Parathyroid adenoma (tissue), 2 donors: ENCODE measurements around the gene GID4.

Experiments
- H2AFZ ChIP-seq: fragments of 300-600 bp; sonication (generic); one replicate; pipeline ENCODE4 v1.7.0; 2017; ENCODE audit warnings: antibody characterized with exemption, mild to moderate bottlenecking
- H3K27ac ChIP-seq: fragments of 300-600 bp; sonication (generic); one replicate; pipeline ENCODE4 v1.7.0; 2017
- H3K27me3 ChIP-seq: fragments of 300-600 bp; sonication (generic); one replicate; pipeline ENCODE4 v1.7.0; 2017; ENCODE audit warnings: low read length; ENCODE audit not compliant: control insufficient read depth, insufficient read depth
- H3K36me3 ChIP-seq: fragments of 300-600 bp; sonication (generic); one replicate; pipeline ENCODE4 v1.7.0; 2017; ENCODE audit warnings: low read length; ENCODE audit not compliant: control insufficient read depth, insufficient read depth
- H3K4me1 ChIP-seq: fragments of 300-600 bp; sonication (generic); one replicate; pipeline ENCODE4 v1.7.0; 2017; ENCODE audit warnings: control low read depth
- H3K4me2 ChIP-seq: fragments of 300-600 bp; sonication (generic); one replicate; pipeline ENCODE4 v1.7.0; 2017; ENCODE audit warnings: low read length
- H3K4me3 ChIP-seq: fragments of 300-600 bp; sonication (generic); one replicate; pipeline ENCODE4 v1.7.0; 2017; ENCODE audit warnings: low read depth, low read length
- H3K79me2 ChIP-seq: fragments of 300-600 bp; sonication (generic); one replicate; pipeline ENCODE4 v1.7.0; 2017; ENCODE audit warnings: control low read depth
- H3K9ac ChIP-seq: fragments of 300-600 bp; sonication (generic); one replicate; pipeline ENCODE4 v1.7.0; 2017; ENCODE audit warnings: mild to moderate bottlenecking
- H3K9me3 ChIP-seq: fragments of 300-600 bp; sonication (generic); one replicate; pipeline ENCODE4 v1.7.0; 2017; ENCODE audit warnings: low read length; ENCODE audit not compliant: control insufficient read depth
- TF ChIP-seq, protein P1 (sequence below): fragments of 300-600 bp; sonication (generic); IDR thresholded peaks from one replicate; pipeline ENCODE4 v1.7.0; 2017; ENCODE audit warnings: antibody characterized with exemption, mild to moderate bottlenecking
- donor health status: primary hyperparathyroidism.

The GID4 gene

DNA sequence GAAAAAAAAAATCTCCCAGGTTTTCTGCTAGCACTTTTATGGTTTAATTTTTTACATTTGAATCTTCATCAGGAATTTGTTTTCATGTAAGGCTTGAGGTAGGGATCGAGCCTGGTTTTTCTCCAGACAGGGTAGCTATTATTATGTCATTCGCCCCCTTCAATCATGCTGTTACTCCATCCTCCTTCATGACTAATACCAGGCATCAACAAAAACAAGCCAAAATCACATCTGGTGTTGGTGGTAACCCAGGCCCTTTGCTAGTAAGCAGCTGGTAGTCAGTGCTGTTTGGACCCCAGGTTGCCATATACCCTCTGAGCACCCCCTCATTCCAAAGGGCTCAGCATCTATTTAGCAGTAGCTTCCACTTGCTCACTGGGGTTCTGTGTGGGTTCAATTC is 37.0 kb upstream of the GID4 start:
- no peaks in the 10 kb centered on the region for H3K27me3 ChIP-seq
- H3K9me3 ChIP-seq, result no peaks in the 10 kb centered on the region

DNA sequence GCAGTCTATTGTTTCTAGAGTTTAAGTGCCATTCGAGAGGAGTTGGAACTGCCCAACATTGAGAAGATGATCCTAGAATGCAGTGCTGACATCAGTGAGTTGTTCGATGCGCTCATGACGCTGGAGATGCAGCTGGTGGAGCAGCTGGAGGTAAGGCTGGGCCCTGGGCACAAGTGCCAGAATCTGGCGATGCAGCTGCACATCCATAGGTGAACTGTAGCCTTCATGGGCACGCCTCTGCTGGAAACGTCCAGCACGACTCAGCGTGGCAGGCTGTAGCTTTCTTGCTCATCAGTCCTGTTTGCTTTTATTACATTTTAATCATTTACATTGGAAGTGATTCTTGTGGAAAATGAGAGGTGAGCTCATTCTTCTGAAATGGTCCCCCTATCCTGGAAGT is 34.9 kb upstream of the GID4 start:
- Histone ChIP-seq H3K27me3 (no peaks in the 10 kb centered on the region), H2AFZ (no peak overlapping the region), H3K9ac (no peak overlapping the region), H3K4me3 (no peak overlapping the region), H3K9me3 (no peaks in the 10 kb centered on the region), H3K4me2 (no peak overlapping the region), H3K36me3 (no peaks in the 10 kb centered on the region), H3K27ac (no peak overlapping the region), H3K79me2 (no peaks in the 10 kb centered on the region), H3K4me1 (no peaks in the 10 kb centered on the region)
- TF ChIP-seq, protein P1, sequence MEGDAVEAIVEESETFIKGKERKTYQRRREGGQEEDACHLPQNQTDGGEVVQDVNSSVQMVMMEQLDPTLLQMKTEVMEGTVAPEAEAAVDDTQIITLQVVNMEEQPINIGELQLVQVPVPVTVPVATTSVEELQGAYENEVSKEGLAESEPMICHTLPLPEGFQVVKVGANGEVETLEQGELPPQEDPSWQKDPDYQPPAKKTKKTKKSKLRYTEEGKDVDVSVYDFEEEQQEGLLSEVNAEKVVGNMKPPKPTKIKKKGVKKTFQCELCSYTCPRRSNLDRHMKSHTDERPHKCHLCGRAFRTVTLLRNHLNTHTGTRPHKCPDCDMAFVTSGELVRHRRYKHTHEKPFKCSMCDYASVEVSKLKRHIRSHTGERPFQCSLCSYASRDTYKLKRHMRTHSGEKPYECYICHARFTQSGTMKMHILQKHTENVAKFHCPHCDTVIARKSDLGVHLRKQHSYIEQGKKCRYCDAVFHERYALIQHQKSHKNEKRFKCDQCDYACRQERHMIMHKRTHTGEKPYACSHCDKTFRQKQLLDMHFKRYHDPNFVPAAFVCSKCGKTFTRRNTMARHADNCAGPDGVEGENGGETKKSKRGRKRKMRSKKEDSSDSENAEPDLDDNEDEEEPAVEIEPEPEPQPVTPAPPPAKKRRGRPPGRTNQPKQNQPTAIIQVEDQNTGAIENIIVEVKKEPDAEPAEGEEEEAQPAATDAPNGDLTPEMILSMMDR, result no peak

More for the DNA sequence above, 37.0 kb upstream of the GID4 start:
- no peaks in the 10 kb centered on the region for H3K79me2 ChIP-seq
- H2AFZ ChIP-seq, result no peak overlapping the region
- no peak overlapping the region for H3K9ac ChIP-seq
- H3K27ac ChIP-seq, result no peak overlapping the region
- no peak overlapping the region for H3K4me2 ChIP-seq
- no peaks in the 10 kb centered on the region for H3K4me1 ChIP-seq
- H3K36me3 ChIP-seq, result no peaks in the 10 kb centered on the region
- TF ChIP-seq, protein P1, result no peak
- H3K4me3 ChIP-seq, result no peak overlapping the region

GRCh38 chr17:18004884-18005305 is 34.3 kb upstream of the GID4 start:
- Histone ChIP-seq H3K4me2 (no peak overlapping the region), H3K4me3 (no peak overlapping the region), H3K27me3 (no peaks in the 10 kb centered on the region), H3K9me3 (no peaks in the 10 kb centered on the region), H3K36me3 (no peaks in the 10 kb centered on the region), H2AFZ (no peak overlapping the region), H3K79me2 (no peaks in the 10 kb centered on the region), H3K4me1 (peaks cover 5% of the 10 kb centered on the region), H3K27ac (no peak overlapping the region), H3K9ac (no peak overlapping the region)
- TF ChIP-seq, protein P1, result no peak

DNA sequence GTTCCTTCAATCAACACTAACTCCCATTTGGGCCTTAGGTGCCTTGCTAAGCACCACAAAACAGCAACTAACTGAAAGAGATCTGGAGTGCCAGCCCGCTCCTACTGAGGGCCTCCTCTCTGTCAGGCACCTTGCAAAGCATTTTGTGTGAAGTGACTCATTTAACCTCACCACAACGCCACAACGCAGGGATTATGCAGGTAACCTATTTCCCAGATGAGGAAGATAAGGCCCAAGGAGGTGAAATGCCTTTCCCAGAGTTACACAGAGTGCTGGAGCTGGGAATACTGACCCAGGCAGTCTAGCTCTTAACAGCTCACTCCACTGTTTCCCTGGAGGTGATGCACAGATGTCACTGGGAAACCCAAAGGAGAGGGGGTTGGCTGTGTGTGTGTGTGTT is 33.7 kb upstream of the GID4 start:
- H3K9me3 ChIP-seq, result no peaks in the 10 kb centered on the region
- TF ChIP-seq, protein P1, result no peak
- H3K27me3 ChIP-seq, result no peaks in the 10 kb centered on the region
- H3K4me1 ChIP-seq, result peaks cover 6% of the 10 kb centered on the region
- no peak overlapping the region for H3K4me2 ChIP-seq
- no peak overlapping the region for H3K4me3 ChIP-seq
- no peak overlapping the region for H3K27ac ChIP-seq
- H2AFZ ChIP-seq, result no peak overlapping the region
- no peaks in the 10 kb centered on the region for H3K79me2 ChIP-seq
- H3K9ac ChIP-seq, result no peak overlapping the region
- no peaks in the 10 kb centered on the region for H3K36me3 ChIP-seq

DNA sequence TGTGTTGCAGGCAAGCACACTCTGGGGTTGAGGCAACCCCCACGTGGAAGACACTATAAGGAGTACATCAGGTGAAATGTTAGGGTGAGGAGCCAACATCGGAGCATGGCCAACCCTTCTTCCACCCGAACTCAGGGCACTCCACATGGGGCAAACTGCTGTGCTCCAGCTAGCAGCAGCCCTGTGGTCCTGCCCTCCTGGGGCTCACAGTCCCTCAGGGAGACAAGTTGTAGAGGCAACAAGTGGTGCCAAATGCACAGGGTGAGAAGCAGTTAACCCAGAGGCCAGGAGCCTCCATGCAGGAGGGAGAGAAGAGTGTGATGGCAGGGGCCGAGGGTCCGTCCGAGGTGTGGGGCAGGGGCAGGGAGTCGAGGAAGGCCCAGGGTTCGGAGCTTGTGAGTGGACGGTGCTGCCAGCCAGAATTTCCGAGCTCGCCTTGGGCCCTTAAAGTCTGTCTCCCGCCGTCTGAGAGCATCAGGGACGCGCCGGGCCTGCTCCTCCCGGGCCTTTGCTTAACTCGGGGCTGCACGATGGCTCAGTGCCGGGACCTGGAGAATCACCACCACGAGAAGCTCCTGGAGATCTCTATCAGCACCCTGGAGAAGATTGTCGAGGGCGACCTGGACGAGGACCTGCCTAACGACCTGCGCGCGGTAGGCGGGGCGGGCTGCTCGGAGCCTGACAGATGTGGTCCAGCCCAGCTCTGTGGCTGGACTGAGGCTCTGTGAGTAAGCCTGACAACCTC is 32.5 kb upstream of the GID4 start:
- H3K4me2 ChIP-seq, result no peak overlapping the region
- no peak overlapping the region for H3K27ac ChIP-seq
- TF ChIP-seq, protein P1, result no peak
- no peak overlapping the region for H3K9ac ChIP-seq
- H3K4me1 ChIP-seq, result peaks cover 6% of the 10 kb centered on the region
- H3K79me2 ChIP-seq, result no peaks in the 10 kb centered on the region
- no peak overlapping the region for H2AFZ ChIP-seq
- H3K36me3 ChIP-seq, result no peaks in the 10 kb centered on the region
- no peak overlapping the region for H3K4me3 ChIP-seq
- no peaks in the 10 kb centered on the region for H3K9me3 ChIP-seq
- H3K27me3 ChIP-seq, result no peaks in the 10 kb centered on the region
